ENCODE results near the gene STX16.
A peak's percentile ranks its signal among the peaks of the same experiment; 100 is the strongest.

Gene STX16

GRCh38 chr20:58652606-58653294 lies 1.7 kb downstream of the STX16 start:
- no peak for DNase-seq (ENCODE audit: low spot score)

- DNase-seq (ENCODE audit: low spot score), result no peak
Observed at GRCh38 chr20:58654337-58654736, 3.3 kb downstream of the STX16 start.

GRCh38 chr20:58655328-58656107 lies 4.4 kb downstream of the STX16 start:
- no peak for DNase-seq (ENCODE audit: low spot score)

- no peak for DNase-seq (ENCODE audit: low spot score)
Observed at GRCh38 chr20:58656831-58657230, 5.7 kb downstream of the STX16 start.

- DNase-seq (ENCODE audit: low spot score), result no peak
Observed at GRCh38 chr20:58657262-58657661, 6.2 kb downstream of the STX16 start.

GRCh38 chr20:58657986-58658385 lies 6.9 kb downstream of the STX16 start:
- DNase-seq (ENCODE audit: low spot score), result no peak

GRCh38 chr20:58658760-58659159 lies 7.7 kb downstream of the STX16 start:
- no peak for DNase-seq (ENCODE audit: low spot score)

- DNase-seq (ENCODE audit: low spot score), result peak; percentile 52
Observed at GRCh38 chr20:58659841-58660240, 8.8 kb downstream of the STX16 start.

- peak; percentile 47 for DNase-seq (ENCODE audit: low spot score)
Observed at GRCh38 chr20:58660855-58661597, 9.9 kb downstream of the STX16 start.

GRCh38 chr20:58661598-58662473 lies 10.8 kb downstream of the STX16 start:
- DNase-seq (ENCODE audit: low spot score), result no peak

- DNase-seq (ENCODE audit: low spot score), result no peak
Observed at GRCh38 chr20:58664331-58664730, 13.2 kb downstream of the STX16 start.

GRCh38 chr20:58664883-58665282 lies 13.8 kb downstream of the STX16 start:
- no peak for DNase-seq (ENCODE audit: low spot score)

GRCh38 chr20:58665606-58666005 lies 14.5 kb downstream of the STX16 start:
- no peak for DNase-seq (ENCODE audit: low spot score)

- DNase-seq (ENCODE audit: low spot score), result no peak
Observed at GRCh38 chr20:58666702-58667101, 15.6 kb downstream of the STX16 start.

- no peak for DNase-seq (ENCODE audit: low spot score)
Observed at GRCh38 chr20:58667975-58668374, 16.9 kb downstream of the STX16 start.

- DNase-seq (ENCODE audit: low spot score), result no peak
Observed at GRCh38 chr20:58668901-58669286, 17.8 kb downstream of the STX16 start.

GRCh38 chr20:58669287-58670006 lies 18.4 kb downstream of the STX16 start:
- no peak for DNase-seq (ENCODE audit: low spot score)

- DNase-seq (ENCODE audit: low spot score), result no peak
Observed at GRCh38 chr20:58670102-58670501, 19.0 kb downstream of the STX16 start.

- no peak for DNase-seq (ENCODE audit: low spot score)
Observed at GRCh38 chr20:58670659-58671058, 19.6 kb downstream of the STX16 start.

GRCh38 chr20:58673119-58673518 lies 22.0 kb downstream of the STX16 start:
- DNase-seq (ENCODE audit: low spot score), result no peak

- no peak for DNase-seq (ENCODE audit: low spot score)
Observed at GRCh38 chr20:58675146-58675584, 24.1 kb downstream of the STX16 start.

Measured in CD4-positive, alpha-beta T cell treated with Interleukin-15 for 4 hours (primary cell).